CD14-positive monocyte (primary cell): Measurements from ENCODE around the gene FANCC. TPM values are rescaled to one million over a fixed set of nuclear protein-coding genes. Genes with fewer than 3 reads are reported as not detected.
A peak's percentile ranks its signal among the peaks of the same experiment; 100 is the strongest.

Experiments
- DNase-seq, 3 donors: peaks; one replicate each; pipeline ENCODE4 v3.0.0-alpha.2; 2011 to 2022
- H2AFZ ChIP-seq: 2 replicates; pipeline ENCODE4 v1.6.0; 2012; ENCODE audit warnings: mild to moderate bottlenecking, low read depth, low read length, inconsistent platforms; ENCODE audit not compliant: insufficient read depth, poor library complexity, severe bottlenecking
- H3K27ac ChIP-seq, 2 donors: 1 replicate in 1 of 2; 2 replicates in 1 of 2; pipeline ENCODE4 v1.5.1; 2012 to 2013; ENCODE audit warnings: low read length in 2 of 2, control low read depth in 1 of 2, inconsistent platforms in 1 of 2, low read depth in 1 of 2, mild to moderate bottlenecking in 1 of 2
- H3K27me3 ChIP-seq, 2 donors: one replicate each; pipeline versions ENCODE4 v1.6.0 to v1.6.1; 2011 to 2013; ENCODE audit warnings: low read length in 2 of 2; ENCODE audit not compliant: control insufficient read depth in 2 of 2, insufficient read depth in 2 of 2
- H3K36me3 ChIP-seq, 2 donors: replicated peaks in 1 of 2; 1 replicate in 1 of 2; 2 replicates in 1 of 2; pipeline versions ENCODE4 v1.5.1 to v1.6.1; 2012 to 2013; ENCODE audit warnings: low read length in 2 of 2, control low read depth in 1 of 2, inconsistent platforms in 1 of 2, mild to moderate bottlenecking in 1 of 2; ENCODE audit not compliant: insufficient read depth in 2 of 2, control insufficient read depth in 1 of 2
- H3K4me1 ChIP-seq, 2 donors: 1 replicate in 1 of 2; 2 replicates in 1 of 2; pipeline versions ENCODE4 v1.5.1 to v1.6.1; 2012 to 2013; ENCODE audit warnings: low read length in 2 of 2, control low read depth in 1 of 2, inconsistent platforms in 1 of 2, mild to moderate bottlenecking in 1 of 2, moderate library complexity in 1 of 2; ENCODE audit not compliant: insufficient read depth in 2 of 2, control insufficient read depth in 1 of 2
- H3K4me2 ChIP-seq: replicated peaks from 2 replicates; pipeline ENCODE3; 2012; ENCODE audit warnings: low read length, moderate library complexity, mild to moderate bottlenecking; ENCODE audit not compliant: poor library complexity, severe bottlenecking; ENCODE audit errors: extremely low read depth
- H3K4me3 ChIP-seq, 3 experiments: fragments of 200-600 bp in 1 of 3; sonication (generic) in 1 of 3; replicated peaks in 1 of 3; 1 replicate in 2 of 3; 2 replicates in 1 of 3; pipeline ENCODE4 v1.5.1; 2011 to 2013; ENCODE audit warnings: low read length in 3 of 3, mild to moderate bottlenecking in 3 of 3, control low read depth in 2 of 3, low read depth in 2 of 3, inconsistent platforms in 1 of 3, moderate library complexity in 1 of 3
- H3K79me2 ChIP-seq: 2 replicates; pipeline ENCODE4 v1.6.0; 2012; ENCODE audit warnings: mild to moderate bottlenecking, control low read depth, inconsistent platforms, low read length, moderate library complexity; ENCODE audit not compliant: insufficient read depth
- H3K9ac ChIP-seq: 2 replicates; pipeline ENCODE4 v1.6.0; 2017; ENCODE audit warnings: low read length, mild to moderate bottlenecking; ENCODE audit not compliant: insufficient read depth, poor library complexity, severe bottlenecking
- H3K9me3 ChIP-seq, 2 donors: replicated peaks in 1 of 2; 1 replicate in 1 of 2; 2 replicates in 1 of 2; pipeline versions ENCODE4 v1.5.1 to v1.6.1; 2012 to 2013; ENCODE audit warnings: low read length in 2 of 2, control low read depth in 1 of 2; ENCODE audit not compliant: control insufficient read depth in 1 of 2, insufficient read depth in 1 of 2
- H4K20me1 ChIP-seq: 2 replicates; pipeline ENCODE4 v1.6.0; 2012; ENCODE audit warnings: mild to moderate bottlenecking, low read length, control low read depth, moderate library complexity; ENCODE audit not compliant: insufficient read depth
- H3K27ac Mint-ChIP-seq, 7 donors: one replicate each; pipeline ENCODE4 v1.8.0; 2020; ENCODE audit warnings: mild to moderate bottlenecking in 7 of 7, mixed read lengths in 7 of 7, moderate library complexity in 6 of 7, inconsistent platforms in 2 of 7
- H3K27me3 Mint-ChIP-seq, 3 donors: one replicate each; pipeline ENCODE4 v1.8.0; 2021 to 2022; ENCODE audit warnings: low read depth in 3 of 3, mild to moderate bottlenecking in 3 of 3, mixed read lengths in 3 of 3, moderate library complexity in 3 of 3, inconsistent platforms in 1 of 3
- H3K36me3 Mint-ChIP-seq, 2 donors: one replicate each; pipeline ENCODE4 v1.8.0; 2020; ENCODE audit warnings: mixed read lengths in 2 of 2, inconsistent platforms in 1 of 2, mild to moderate bottlenecking in 1 of 2
- H3K4me1 Mint-ChIP-seq: one replicate; pipeline ENCODE4 v1.8.0; 2020; ENCODE audit warnings: mild to moderate bottlenecking, mixed read lengths
- H3K4me3 Mint-ChIP-seq, 2 donors: one replicate each; pipeline ENCODE4 v1.8.0; 2020; ENCODE audit warnings: mild to moderate bottlenecking in 2 of 2, mixed read lengths in 2 of 2, moderate library complexity in 1 of 2
- H3K9me3 Mint-ChIP-seq, 7 donors: one replicate each; pipeline ENCODE4 v1.8.0; 2020 to 2022; ENCODE audit warnings: mixed read lengths in 7 of 7, mild to moderate bottlenecking in 6 of 7, moderate library complexity in 6 of 7, inconsistent platforms in 2 of 7
- WGBS: methylation state at CpG from one replicate; pipeline ENCODE4 v1.1.5; 2013; ENCODE audit warnings: missing lambda C conversion rate; ENCODE audit not compliant: insufficient coverage; 5-methylcytosine and 5-hydroxymethylcytosine counted together
- intact Hi-C, 2 donors: fragments of 100-400 bp; cut with micrococcal nuclease; formaldehyde crosslinking; loops; one replicate each; pipeline versions ENCODE4 v1.15.0 to v1.15.1; 2023
- polyA plus RNA-seq, 3 donors: library from polyadenylated mRNA; depleted of rRNA in 1 of 3; unstranded in 2 of 3; stranded (reverse) in 1 of 3; fragments of 300-500 nt in 2 of 3; fragments of >200 nt in 1 of 3; fragmentation: Illumina TruSeq in 2 of 3; gene quantifications; 1 replicate in 2 of 3; 2 replicates in 1 of 3; pipeline ENCODE4 v1.2.3, GENCODE V29; 2012 to 2021
- TF ChIP-seq, protein P1 (sequence below): fragments of 200-600 bp; IDR thresholded peaks from one replicate; pipeline ENCODE4 v1.8.0; 2022; ENCODE audit warnings: antibody characterized with exemption, mild to moderate bottlenecking

Gene FANCC
- polyA plus RNA-seq, 3 donors = 1.2 to 2.2 (median 1.5) TPM

DNA sequence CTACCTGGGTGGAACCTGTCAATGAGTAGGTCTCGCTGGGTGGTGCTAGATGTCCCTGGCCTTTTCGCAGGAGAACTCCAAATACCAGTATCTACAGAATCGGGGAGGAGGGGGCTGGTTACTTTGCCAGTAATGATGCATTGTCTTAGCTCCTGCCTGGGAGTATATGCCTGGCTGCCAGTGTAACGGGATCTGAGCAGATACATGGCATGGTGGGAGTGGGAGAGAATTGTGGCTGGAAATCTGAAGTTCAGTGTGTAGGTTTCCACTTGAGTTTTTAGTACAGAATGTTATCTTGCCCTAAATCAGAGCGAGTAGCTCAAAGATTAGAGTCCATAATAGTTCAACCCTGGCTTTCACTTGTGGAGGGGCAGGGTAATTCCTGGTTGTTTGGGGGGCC, 38.0 kb upstream of the FANCC start:
- H3K9me3 ChIP-seq = peaks cover 0 to 4% of the 10 kb centered on the region in 2 donors
- no peak overlapping the region for H3K9ac ChIP-seq
- DNase-seq = no peak
- H3K4me2 ChIP-seq = no peak overlapping the region
- no peaks in the 10 kb centered on the region for H3K36me3 ChIP-seq
- no peak overlapping the region for H2AFZ ChIP-seq
- no peaks in the 10 kb centered on the region for H3K4me1 ChIP-seq
- WGBS = 97% methylated on average over 3 of the region's 5 CpGs
- H4K20me1 ChIP-seq = no peaks in the 10 kb centered on the region
- Mint-ChIP-seq H3K9me3 (peaks cover 0 to 14% (median 7%) of the 10 kb centered on the region in 7 donors), H3K4me3 (no peak overlapping the region), H3K27me3 (peaks cover 21 to 45% (median 36%) of the 10 kb centered on the region in 3 donors), H3K36me3 (no peaks in the 10 kb centered on the region), H3K4me1 (no peaks in the 10 kb centered on the region), H3K27ac (no peak overlapping the region)
- intact Hi-C loops = no loop called here
- no peak overlapping the region for H3K4me3 ChIP-seq
- H3K79me2 ChIP-seq = no peaks in the 10 kb centered on the region
- no peak overlapping the region for H3K27ac ChIP-seq
- H3K27me3 ChIP-seq = peaks cover 0 to 11% of the 10 kb centered on the region in 2 donors
- TF ChIP-seq, protein P1, sequence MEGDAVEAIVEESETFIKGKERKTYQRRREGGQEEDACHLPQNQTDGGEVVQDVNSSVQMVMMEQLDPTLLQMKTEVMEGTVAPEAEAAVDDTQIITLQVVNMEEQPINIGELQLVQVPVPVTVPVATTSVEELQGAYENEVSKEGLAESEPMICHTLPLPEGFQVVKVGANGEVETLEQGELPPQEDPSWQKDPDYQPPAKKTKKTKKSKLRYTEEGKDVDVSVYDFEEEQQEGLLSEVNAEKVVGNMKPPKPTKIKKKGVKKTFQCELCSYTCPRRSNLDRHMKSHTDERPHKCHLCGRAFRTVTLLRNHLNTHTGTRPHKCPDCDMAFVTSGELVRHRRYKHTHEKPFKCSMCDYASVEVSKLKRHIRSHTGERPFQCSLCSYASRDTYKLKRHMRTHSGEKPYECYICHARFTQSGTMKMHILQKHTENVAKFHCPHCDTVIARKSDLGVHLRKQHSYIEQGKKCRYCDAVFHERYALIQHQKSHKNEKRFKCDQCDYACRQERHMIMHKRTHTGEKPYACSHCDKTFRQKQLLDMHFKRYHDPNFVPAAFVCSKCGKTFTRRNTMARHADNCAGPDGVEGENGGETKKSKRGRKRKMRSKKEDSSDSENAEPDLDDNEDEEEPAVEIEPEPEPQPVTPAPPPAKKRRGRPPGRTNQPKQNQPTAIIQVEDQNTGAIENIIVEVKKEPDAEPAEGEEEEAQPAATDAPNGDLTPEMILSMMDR = no peak

GRCh38 chr9:95351051-95351450, 33.5 kb upstream of the FANCC start:
- TF ChIP-seq, protein P1 = no peak

More at GRCh38 chr9:95351051-95351450, 33.5 kb upstream of the FANCC start:
- Histone ChIP-seq H3K36me3 (no peaks in the 10 kb centered on the region), H3K27ac (no peak overlapping the region), H3K27me3 (peaks cover 4 to 36% of the 10 kb centered on the region in 2 donors), H3K4me2 (no peak overlapping the region), H4K20me1 (no peaks in the 10 kb centered on the region), H3K9ac (no peak overlapping the region), H3K4me3 (no peak overlapping the region), H3K79me2 (no peaks in the 10 kb centered on the region), H3K4me1 (no peaks in the 10 kb centered on the region), H3K9me3 (peaks cover 6 to 7% of the 10 kb centered on the region in 2 donors), H2AFZ (no peak overlapping the region)
- Mint-ChIP-seq H3K9me3 (peaks cover 0 to 19% (median 8%) of the 10 kb centered on the region in 7 donors), H3K27ac (no peak overlapping the region), H3K36me3 (no peaks in the 10 kb centered on the region), H3K4me3 (peak overlapping the region in 1 of 2 donors; percentile 77), H3K27me3 (peaks cover 41 to 65% (median 59%) of the 10 kb centered on the region in 3 donors), H3K4me1 (no peaks in the 10 kb centered on the region)
- intact Hi-C loops = no loop called here
- 95% methylated on average over 25 of the region's 25 CpGs for WGBS
- DNase-seq = no peak
